Sigmoid colon (tissue), 7 donors: ENCODE measurements around the gene MOBP. TPM values are rescaled to one million over a fixed set of nuclear protein-coding genes. Genes with fewer than 3 reads are reported as not detected.
"Not testable (repeated sequence)": the region's sequence is repeated elsewhere in the genome, so short reads cannot be mapped to it uniquely, and the experiment has no call there.

ENCODE experiments used
- DNase-seq: peaks from one replicate; pipeline ENCODE4 v3.0.0-alpha.2; 2019
- H3K27ac ChIP-seq, 4 donors: fragments of 200-600 bp; sonication (generic); one replicate each; pipeline ENCODE4 v1.5.1; 2016 to 2019; ENCODE audit warnings: mild to moderate bottlenecking in 1 of 4
- H3K27me3 ChIP-seq, 3 donors: fragments of 200-600 bp; sonication (generic); one replicate each; pipeline ENCODE4 v1.5.1; 2019; ENCODE audit warnings: mild to moderate bottlenecking in 1 of 3
- H3K36me3 ChIP-seq, 4 donors: fragments of 200-600 bp; sonication (generic); one replicate each; pipeline ENCODE4 v1.5.1; 2016 to 2019
- H3K4me1 ChIP-seq, 4 donors: fragments of 200-600 bp; sonication (generic); one replicate each; pipeline ENCODE4 v1.5.1; 2017 to 2019
- H3K4me3 ChIP-seq, 4 donors: fragments of 200-600 bp; sonication (generic); one replicate each; pipeline ENCODE4 v1.5.1; 2017 to 2019; ENCODE audit warnings: mild to moderate bottlenecking in 2 of 4, moderate library complexity in 1 of 4
- H3K9me3 ChIP-seq, 4 donors: fragments of 200-600 bp in 3 of 4; sonication (generic) in 3 of 4; one replicate each; pipeline versions ENCODE4 v1.5.1 to v1.6.1; 2013 to 2019
- CTCF ChIP-seq, 4 experiments: fragments of 450-650 bp in 3 of 4; fragments of 200-600 bp in 1 of 4; IDR thresholded peaks; one replicate each; pipeline ENCODE4 v1.5.1; 2016 to 2019; ENCODE audit warnings: antibody characterized with exemption in 4 of 4, mild to moderate bottlenecking in 3 of 4, moderate library complexity in 2 of 4
- EP300 ChIP-seq, 4 donors: sonication (generic); formaldehyde crosslinking; IDR thresholded peaks; one replicate each; pipeline ENCODE4 v1.6.1; 2017; ENCODE audit warnings: antibody characterized with exemption in 4 of 4
- POLR2A ChIP-seq, 2 donors: fragments of 450-650 bp; IDR thresholded peaks; one replicate each; pipeline ENCODE4 v1.6.1; 2016; ENCODE audit warnings: antibody characterized with exemption in 2 of 2, mild to moderate bottlenecking in 2 of 2, moderate library complexity in 2 of 2
- POLR2AphosphoS5 ChIP-seq, 4 donors: sonication (generic); formaldehyde crosslinking; IDR thresholded peaks; one replicate each; pipeline ENCODE4 v1.6.1; 2017; ENCODE audit warnings: antibody characterized with exemption in 4 of 4
- WGBS, 2 donors: extraction: QIAGEN DNeasy Blood & Tissue Kit; methylation state at CpG; one replicate each; pipeline ENCODE4 v1.1.7; 2013; 5-methylcytosine and 5-hydroxymethylcytosine counted together
- intact Hi-C: fragments of 100-400 bp; cut with DNase I; formaldehyde crosslinking; loops from one replicate; pipeline ENCODE4 v1.15.1; 2023
- polyA plus RNA-seq, 3 donors: library from polyadenylated mRNA; stranded (reverse); fragments of 200-250 nt; gene quantifications; one replicate each; pipeline ENCODE4 v1.2.3, GENCODE V29; 2013
- total RNA-seq, 4 donors: library from RNA; depleted of rRNA; stranded (reverse); fragments of >200 nt; gene quantifications; one replicate each; pipeline ENCODE4 v1.1.0, GENCODE V29; 2016
- donor health status: healthy with polysubstance abuse.
- donor health status: Bipolar disorder and iron deficiency.
- donor health status: healthy.

The MOBP gene
- total and polyA plus RNA-seq, 7 donors: 0.60 TPM; not detected in 6

- DNase-seq: no peak
- H3K4me3 ChIP-seq: no peak overlapping the region
- H3K27ac ChIP-seq: no peak overlapping the region
- intact Hi-C loops: no loop called here
- H3K27me3 ChIP-seq: no peaks in the 10 kb centered on the region
- H3K36me3 ChIP-seq: no peaks in the 10 kb centered on the region
- H3K4me1 ChIP-seq: no peaks in the 10 kb centered on the region
- no peak for TF ChIP-seq POLR2A (IDR thresholded peaks at IDR 0.05)
- no peak for TF ChIP-seq CTCF (IDR thresholded peaks at IDR 0.05)
- 96% methylated on average over 20 of the region's 20 CpGs for WGBS, 2 donors
- no peaks in the 10 kb centered on the region for H3K9me3 ChIP-seq
Measured at GRCh38 chr3:39456159-39456558, 11.3 kb upstream of the MOBP start.

DNA sequence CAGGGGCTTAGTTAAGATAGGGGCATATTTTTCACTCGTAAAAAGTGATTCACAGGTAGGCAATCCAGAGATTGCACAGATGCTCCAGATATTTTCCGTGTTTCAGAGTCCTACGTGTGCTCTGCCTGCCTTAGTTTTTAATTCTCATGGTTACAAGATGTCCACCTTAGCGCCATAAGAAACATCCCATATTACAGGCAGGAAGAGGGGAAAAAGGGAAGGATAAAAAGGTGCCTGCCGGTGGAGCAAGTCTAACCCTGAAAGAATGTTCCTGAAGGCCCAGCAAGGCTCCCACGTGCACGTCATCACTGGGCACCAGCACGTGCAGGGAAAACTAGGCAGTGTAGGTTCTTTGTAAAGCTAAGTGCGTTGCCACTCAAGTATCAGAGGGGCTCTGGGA is 10.1 kb upstream of the MOBP start:
- Histone ChIP-seq H3K4me1 (no peaks in the 10 kb centered on the region), H3K9me3 (no peaks in the 10 kb centered on the region), H3K36me3 (no peaks in the 10 kb centered on the region), H3K4me3 (no peak overlapping the region), H3K27ac (no peak overlapping the region), H3K27me3 (no peaks in the 10 kb centered on the region)
- intact Hi-C loops: no loop called here
- DNase-seq: no peak
- 89 to 90% methylated on average over 9 of the region's 9 CpGs for WGBS, 2 donors
- no peak for TF ChIP-seq CTCF (IDR thresholded peaks at IDR 0.05)
- TF ChIP-seq POLR2A (IDR thresholded peaks at IDR 0.05): no peak
- TF ChIP-seq EP300 (IDR thresholded peaks at IDR 0.05): no peak
- TF ChIP-seq POLR2AphosphoS5 (IDR thresholded peaks at IDR 0.05): no peak

DNA sequence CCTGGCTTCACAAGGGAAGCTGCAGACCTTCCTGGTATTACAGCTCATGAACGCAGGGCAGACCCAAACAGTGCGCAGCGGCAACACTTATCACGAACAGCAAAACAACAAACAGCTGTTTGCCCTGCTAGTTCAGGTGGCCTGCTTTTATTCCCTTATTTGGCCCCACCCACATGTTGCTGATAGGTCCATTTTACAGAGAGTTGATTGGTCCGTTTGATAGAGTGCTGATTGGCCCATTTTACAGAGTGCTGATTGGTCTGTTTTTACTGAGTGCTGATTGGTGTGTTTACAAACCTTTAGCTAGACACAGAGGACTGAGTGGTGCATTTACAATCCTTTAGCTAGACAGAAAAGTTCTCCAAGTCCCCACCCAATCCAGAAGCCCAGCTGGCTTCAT is 8.9 kb upstream of the MOBP start:
- DNase-seq, H3K27ac ChIP-seq: not testable (repeated sequence)
- 85 to 96% methylated on average over 5 of the region's 5 CpGs for WGBS, 2 donors

DNA sequence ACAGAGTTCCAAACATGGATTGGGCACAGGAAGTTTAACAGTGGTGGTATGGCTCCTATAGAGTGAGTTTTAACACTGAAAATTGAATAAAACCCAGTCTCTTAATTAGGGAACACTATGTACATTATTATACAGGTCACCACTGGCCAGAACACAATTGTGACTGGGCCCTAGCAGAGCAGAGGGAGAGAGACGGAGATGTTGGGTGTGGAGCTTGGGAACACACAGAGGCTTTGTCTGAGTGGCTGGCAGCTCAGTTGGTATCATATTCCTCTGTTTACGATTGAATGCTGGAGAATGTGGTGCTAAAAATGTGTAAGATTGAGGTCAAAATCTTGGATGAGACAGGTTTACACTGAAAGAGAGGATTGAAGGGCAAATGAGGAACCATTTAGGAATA is 6.8 kb upstream of the MOBP start:
- TF ChIP-seq POLR2A (IDR thresholded peaks at IDR 0.05) (no peak), POLR2AphosphoS5 (IDR thresholded peaks at IDR 0.05) (no peak), EP300 (IDR thresholded peaks at IDR 0.05) (no peak), CTCF (IDR thresholded peaks at IDR 0.05) (no peak)
- Histone ChIP-seq H3K4me1 (no peaks in the 10 kb centered on the region), H3K9me3 (no peaks in the 10 kb centered on the region), H3K27me3 (no peaks in the 10 kb centered on the region), H3K27ac (no peak overlapping the region), H3K4me3 (no peak overlapping the region), H3K36me3 (no peaks in the 10 kb centered on the region)
- DNase-seq: no peak
- intact Hi-C loops: no loop called here
- WGBS, 2 donors: 19 to 63% methylated on average over 2 of the region's 2 CpGs

More for the DNA sequence above, 8.9 kb upstream of the MOBP start:
- H3K4me1 ChIP-seq, H3K36me3 ChIP-seq, H3K27me3 ChIP-seq, H3K9me3 ChIP-seq, intact Hi-C loops, H3K4me3 ChIP-seq: not testable (repeated sequence)

DNA sequence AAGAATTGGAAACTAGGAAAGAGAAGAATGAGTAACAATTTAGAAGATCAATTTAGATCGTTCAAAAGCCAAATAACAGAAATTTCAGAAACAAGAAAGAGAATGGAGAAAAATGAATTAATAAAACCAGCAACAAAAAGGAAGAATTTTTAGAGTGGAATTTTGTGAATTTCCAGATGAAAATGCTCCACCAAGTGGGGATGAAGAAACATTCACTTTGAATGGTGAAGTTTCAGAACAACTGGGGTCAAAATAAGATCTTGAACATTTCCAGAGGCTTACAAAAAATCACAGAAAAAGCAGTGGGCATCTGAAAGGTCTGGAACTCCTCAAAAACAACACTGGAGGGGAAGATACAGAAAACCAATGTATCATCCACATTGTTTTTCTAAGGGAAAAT is 4.2 kb upstream of the MOBP start:
- no peak overlapping the region for H3K27ac ChIP-seq
- no peak for DNase-seq
- intact Hi-C loops: no loop called here

More for the DNA sequence above, 4.2 kb upstream of the MOBP start:
- no peaks in the 10 kb centered on the region for H3K9me3 ChIP-seq
- WGBS, 2 donors: 0 to 41% methylated on average over 1 of the region's 1 CpG
- H3K27me3 ChIP-seq: no peaks in the 10 kb centered on the region
- no peaks in the 10 kb centered on the region for H3K36me3 ChIP-seq
- H3K4me3 ChIP-seq: no peak overlapping the region
- no peak for TF ChIP-seq POLR2AphosphoS5 (IDR thresholded peaks at IDR 0.05)
- TF ChIP-seq EP300 (IDR thresholded peaks at IDR 0.05): no peak
- TF ChIP-seq CTCF (IDR thresholded peaks at IDR 0.05): no peak
- TF ChIP-seq POLR2A (IDR thresholded peaks at IDR 0.05): no peak
- no peaks in the 10 kb centered on the region for H3K4me1 ChIP-seq
